DOHH2 (cell line): ENCODE measurements around the gene SMIM22.

ENCODE experiments used
- CTCF ChIP-seq: fragments of 200-600 bp; sonication (generic); IDR thresholded peaks from one replicate; pipeline ENCODE4 v1.5.1; 2014; ENCODE audit warnings: antibody characterized with exemption, mild to moderate bottlenecking, low read depth, low read length; ENCODE audit not compliant: poor library complexity, severe bottlenecking
- EZH2phosphoT487 ChIP-seq: fragments of 200-600 bp; sonication (generic); IDR thresholded peaks from 2 replicates; pipeline ENCODE4 v1.6.1; 2017; ENCODE audit warnings: borderline replicate concordance, mild to moderate bottlenecking, antibody characterized with exemption, low read length, moderate library complexity, mixed read lengths

- TF ChIP-seq CTCF (no peak), EZH2phosphoT487 (no peak)
Observed at GRCh38 chr16:4792951-4793513, 2.1 kb upstream of the SMIM22 start.
